Activated naive CD8-positive, alpha-beta T cell treated with anti-CD3 and anti-CD28 coated beads, Interleukin-2, amount 10 ng/mL, durations not matched to agents 7 days and 5 days (primary cell): ENCODE measurements around the gene ERMP1. TPM values are rescaled to one million over a fixed set of nuclear protein-coding genes. Genes with fewer than 3 reads are reported as not detected.

Source experiments
- ATAC-seq: fragments of 150-1000 bp; cut with Tn5 transposase; one replicate; pipeline ENCODE4 v1.10.0; 2021; ENCODE audit warnings: low read depth, moderate library complexity
- POLR2A ChIA-PET: fragments of 350-600 bp; sonication (Branson Sonifier 250); formaldehyde crosslinking; loops from one replicate; lab custom pipeline; 2021; ENCODE audit warnings: antibody characterized with exemption; lab: Charles Lee
- DNase-seq: peaks from one replicate; pipeline ENCODE4 v3.0.0; 2021
- H3K27ac Mint-ChIP-seq: one replicate; pipeline ENCODE4 v1.8.0; 2022; ENCODE audit warnings: mild to moderate bottlenecking, mixed read lengths
- H3K27me3 Mint-ChIP-seq: one replicate; pipeline ENCODE4 v1.8.0; 2022; ENCODE audit warnings: mild to moderate bottlenecking, moderate library complexity, mixed read lengths
- H3K36me3 Mint-ChIP-seq: one replicate; pipeline ENCODE4 v1.8.0; 2021; ENCODE audit warnings: mild to moderate bottlenecking, mixed read lengths
- H3K4me1 Mint-ChIP-seq: one replicate; pipeline ENCODE4 v1.8.0; 2021; ENCODE audit warnings: mixed read lengths
- H3K4me3 Mint-ChIP-seq: one replicate; pipeline ENCODE4 v1.8.0; 2022; ENCODE audit warnings: mild to moderate bottlenecking, moderate library complexity, mixed read lengths
- H3K9me3 Mint-ChIP-seq: one replicate; pipeline ENCODE4 v1.8.0; 2021; ENCODE audit warnings: mixed read lengths
- total RNA-seq, 2 experiments: library from RNA; stranded (reverse); gene quantifications; one replicate each; pipeline ENCODE4 v1.2.3, GENCODE V29; 2021

ERMP1 gene
- total RNA-seq, 2 experiments from 2014 or later = 26.5 to 27.7 TPM

DNA sequence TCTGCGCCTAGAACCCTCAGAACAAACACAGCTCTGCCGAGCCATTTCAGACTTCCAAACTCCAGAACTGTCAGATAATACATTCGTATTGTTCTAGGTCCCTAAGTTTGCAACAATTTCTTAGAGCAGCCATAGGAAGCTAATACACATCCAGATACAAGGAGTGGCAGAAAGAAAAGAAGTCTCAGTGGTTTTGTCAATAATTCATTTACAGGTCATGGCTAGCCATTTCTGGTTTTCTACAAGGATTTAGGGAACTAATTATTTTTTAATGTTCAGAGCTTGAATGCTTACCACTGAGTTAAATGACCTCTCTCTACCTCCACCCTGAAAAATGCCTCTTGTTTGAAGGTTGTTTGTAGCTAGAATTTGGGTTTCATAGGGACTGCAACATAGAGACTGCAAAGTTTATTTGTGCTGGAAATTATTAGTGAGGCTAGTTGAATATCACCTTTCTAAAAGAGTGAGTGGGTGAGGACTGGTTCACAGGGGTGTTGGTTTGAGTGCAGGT, 15.5 kb upstream of the ERMP1 start:
- ATAC-seq (no peak), DNase-seq (no peak)
- no peaks in the 10 kb centered on the region for H3K9me3 Mint-ChIP-seq
- peaks cover 74% of the 10 kb centered on the region for H3K4me1 Mint-ChIP-seq
- H3K4me3 Mint-ChIP-seq = no peak overlapping the region
- POLR2A ChIA-PET = interaction anchor here (1.0 kb wide), 1 partner anchor 167 kb away, joined by 3 read pairs; the partner anchor contains the start of gene RANBP6
- no peak overlapping the region for H3K27ac Mint-ChIP-seq
- peaks cover 15% of the 10 kb centered on the region for H3K36me3 Mint-ChIP-seq
- no peaks in the 10 kb centered on the region for H3K27me3 Mint-ChIP-seq

DNA sequence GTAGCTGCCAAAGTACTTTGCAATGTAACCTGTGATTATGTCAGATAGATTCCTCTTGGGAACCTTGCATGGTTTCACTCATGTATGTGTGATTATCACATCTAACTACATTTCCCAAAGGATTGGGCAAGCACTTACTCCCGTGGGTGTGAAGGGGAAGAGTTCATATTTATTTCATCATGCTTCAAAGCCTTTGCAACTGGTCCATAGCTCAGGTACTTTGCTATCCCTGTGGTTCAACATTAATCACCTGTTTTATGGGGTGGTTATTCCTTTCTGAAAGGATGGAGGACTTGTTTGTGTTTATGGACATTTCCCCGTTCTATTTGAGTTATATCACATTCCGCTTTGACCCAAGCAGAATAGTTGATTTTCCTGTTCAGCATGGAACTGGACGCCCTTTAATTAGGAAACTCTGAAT, 13.6 kb upstream of the ERMP1 start:
- H3K4me3 Mint-ChIP-seq = no peak overlapping the region
- no peak for DNase-seq
- H3K4me1 Mint-ChIP-seq = peaks cover 73% of the 10 kb centered on the region
- peaks cover 2% of the 10 kb centered on the region for H3K27me3 Mint-ChIP-seq
- no peak overlapping the region for H3K27ac Mint-ChIP-seq
- POLR2A ChIA-PET = interaction anchor here (7.1 kb wide), 1 partner anchor 14 kb away, joined by 72 read pairs; the partner anchor contains the start of gene ERMP1
- peaks cover 5% of the 10 kb centered on the region for H3K9me3 Mint-ChIP-seq
- peaks cover 17% of the 10 kb centered on the region for H3K36me3 Mint-ChIP-seq
- ATAC-seq = no peak

DNA sequence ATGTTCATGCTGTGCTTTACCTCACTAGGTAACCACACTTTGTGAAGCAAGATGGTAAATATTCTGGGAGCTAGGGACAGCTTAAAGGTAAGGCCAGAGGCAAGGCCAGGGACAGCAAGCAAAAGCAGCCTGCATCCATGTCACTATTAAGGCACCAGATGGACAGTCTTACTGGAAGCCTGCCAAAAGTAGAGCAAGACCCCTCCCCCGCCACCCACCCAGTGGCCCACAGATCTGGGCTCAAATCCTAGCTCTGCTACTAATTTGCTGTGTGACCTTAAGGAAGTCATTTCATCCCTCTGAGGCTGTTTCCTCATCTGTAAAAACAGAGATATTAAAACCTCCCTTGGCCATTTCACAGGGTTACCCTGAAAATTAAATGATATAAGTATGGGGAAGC, 13.2 kb upstream of the ERMP1 start:
- Mint-ChIP-seq H3K27ac (peak overlapping the region; percentile 80), H3K9me3 (peaks cover 5% of the 10 kb centered on the region), H3K27me3 (peaks cover 2% of the 10 kb centered on the region), H3K4me3 (no peak overlapping the region), H3K4me1 (peaks cover 72% of the 10 kb centered on the region), H3K36me3 (peaks cover 17% of the 10 kb centered on the region)
- DNase-seq = no peak
- no peak for ATAC-seq
- POLR2A ChIA-PET = interaction anchor here (7.1 kb wide), 1 partner anchor 14 kb away, joined by 72 read pairs; the partner anchor contains the start of gene ERMP1

DNA sequence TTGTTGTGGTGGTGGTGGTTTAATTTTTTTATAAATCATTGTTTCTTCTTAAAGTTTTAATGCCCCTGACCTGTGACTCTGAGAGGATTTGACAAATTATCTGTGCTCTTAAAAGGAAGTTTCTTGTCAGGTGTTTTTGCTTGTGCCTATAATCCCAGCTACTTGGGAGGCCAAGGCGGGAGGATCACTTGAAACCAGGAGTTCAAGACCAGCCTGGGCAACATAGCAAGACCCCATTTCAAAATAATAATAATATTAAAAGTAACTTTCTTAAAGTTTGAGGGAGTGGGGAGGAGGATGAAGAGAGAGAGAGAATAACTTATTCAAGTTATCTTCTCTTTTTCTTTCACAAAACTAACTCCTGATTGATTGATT, 12.2 kb upstream of the ERMP1 start:
- peaks cover 68% of the 10 kb centered on the region for H3K4me1 Mint-ChIP-seq
- peaks cover 2% of the 10 kb centered on the region for H3K27me3 Mint-ChIP-seq
- H3K4me3 Mint-ChIP-seq = peak overlapping the region; percentile 79
- H3K9me3 Mint-ChIP-seq = peaks cover 5% of the 10 kb centered on the region
- ATAC-seq (no peak), DNase-seq (no peak)
- peaks cover 17% of the 10 kb centered on the region for H3K36me3 Mint-ChIP-seq
- POLR2A ChIA-PET = interaction anchor here (0.9 to 7.1 kb wide), 5 partner anchors 13 to 568 kb away, joined by 3 to 72 read pairs (median 5); partner anchors contain the start of genes ERMP1, RIC1 and UHRF2
- peak overlapping the region; percentile 93 for H3K27ac Mint-ChIP-seq

DNA sequence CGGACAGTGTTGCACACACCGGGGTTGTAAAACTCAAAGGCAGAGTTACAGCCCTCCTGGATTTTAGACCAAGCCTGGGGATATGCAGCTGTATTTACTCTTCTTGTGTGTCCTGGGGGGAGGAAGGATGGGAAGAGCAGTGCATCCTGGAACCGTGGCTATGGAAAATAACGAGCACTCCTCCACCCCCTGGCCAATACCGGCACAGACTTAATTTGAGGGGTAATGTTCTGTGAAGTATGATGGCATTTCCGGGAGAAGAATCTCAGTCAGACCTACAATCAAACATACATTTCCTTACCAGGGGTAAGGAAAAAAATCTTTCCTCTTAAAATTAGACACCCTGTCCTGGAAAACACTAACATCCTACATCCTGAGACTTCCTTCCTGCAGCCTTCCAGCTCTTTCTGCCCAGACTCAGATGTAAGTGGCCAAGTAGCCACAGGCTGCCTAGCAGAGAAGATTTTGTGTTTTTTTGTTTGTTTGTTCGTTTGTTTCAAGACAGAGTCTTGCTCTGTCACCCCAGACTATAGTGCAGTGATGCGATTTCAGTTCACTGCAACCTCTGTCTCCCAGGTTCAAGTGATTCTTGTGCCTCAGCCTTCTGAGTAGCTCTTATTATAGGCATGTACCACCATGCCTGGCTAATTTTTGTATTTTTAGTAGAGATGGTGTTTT, 11.0 kb upstream of the ERMP1 start:
- Mint-ChIP-seq H3K27ac (peak overlapping the region; percentile 93), H3K27me3 (peaks cover 4% of the 10 kb centered on the region), H3K4me3 (peak overlapping the region; percentile 79), H3K4me1 (peaks cover 68% of the 10 kb centered on the region), H3K36me3 (peaks cover 15% of the 10 kb centered on the region), H3K9me3 (peaks cover 5% of the 10 kb centered on the region)
- ATAC-seq (peak; percentile 35), DNase-seq (no peak)
- POLR2A ChIA-PET = interaction anchor here (0.9 to 7.1 kb wide), 4 partner anchors 12 to 569 kb away, joined by 3 to 72 read pairs (median 5); partner anchors contain the start of genes ERMP1, RIC1 and UHRF2

DNA sequence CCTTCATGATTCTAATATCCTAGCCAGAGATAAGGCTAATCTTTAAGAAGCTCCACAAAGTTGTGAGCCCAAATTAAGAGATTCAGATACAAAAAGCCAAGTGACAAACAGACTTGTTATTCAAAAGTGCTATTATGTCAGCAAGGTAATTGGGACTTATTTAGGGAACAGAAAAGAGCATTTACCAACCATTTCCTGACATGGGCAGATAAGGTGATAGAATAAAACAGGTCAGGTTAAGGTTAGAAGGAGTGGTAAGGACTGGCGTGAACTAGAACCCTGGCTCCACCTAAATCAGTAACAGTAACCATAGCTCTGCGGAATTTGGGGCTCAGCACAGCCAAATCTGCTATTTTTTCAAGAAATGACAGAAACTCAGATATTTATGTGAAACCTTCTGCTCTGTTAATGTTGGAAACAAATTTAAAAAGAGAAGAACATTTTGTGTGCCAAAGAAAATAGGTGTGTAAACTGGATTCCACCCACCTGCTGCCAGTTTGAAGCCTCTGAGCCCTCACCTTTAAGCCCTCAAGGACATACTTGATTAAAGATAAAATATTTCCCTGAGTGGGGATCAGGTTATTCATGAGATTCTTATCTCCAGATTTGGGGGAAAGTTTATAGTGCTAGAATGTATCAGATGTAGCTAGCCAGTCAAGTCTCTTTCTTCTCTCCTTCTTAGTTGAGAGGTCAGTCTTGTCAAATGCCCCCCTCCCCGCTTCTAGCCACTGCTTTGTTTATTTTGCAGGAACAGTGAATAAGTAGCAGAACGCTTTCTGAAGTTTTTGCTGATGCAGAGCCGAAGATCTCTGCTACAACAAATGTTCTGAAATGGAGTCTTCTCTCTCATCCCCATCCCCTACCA, 10.2 kb upstream of the ERMP1 start:
- peak overlapping the region; percentile 93 for H3K27ac Mint-ChIP-seq
- POLR2A ChIA-PET = interaction anchor here (0.6 to 7.1 kb wide), 4 partner anchors 8 to 224 kb away, joined by 3 to 72 read pairs (median 8); partner anchors contain the start of gene ERMP1
- DNase-seq (no peak), ATAC-seq (no peak)
- peaks cover 64% of the 10 kb centered on the region for H3K4me1 Mint-ChIP-seq
- H3K36me3 Mint-ChIP-seq = peaks cover 15% of the 10 kb centered on the region
- peaks cover 5% of the 10 kb centered on the region for H3K9me3 Mint-ChIP-seq
- H3K4me3 Mint-ChIP-seq = peak overlapping the region; percentile 79
- peaks cover 6% of the 10 kb centered on the region for H3K27me3 Mint-ChIP-seq

DNA sequence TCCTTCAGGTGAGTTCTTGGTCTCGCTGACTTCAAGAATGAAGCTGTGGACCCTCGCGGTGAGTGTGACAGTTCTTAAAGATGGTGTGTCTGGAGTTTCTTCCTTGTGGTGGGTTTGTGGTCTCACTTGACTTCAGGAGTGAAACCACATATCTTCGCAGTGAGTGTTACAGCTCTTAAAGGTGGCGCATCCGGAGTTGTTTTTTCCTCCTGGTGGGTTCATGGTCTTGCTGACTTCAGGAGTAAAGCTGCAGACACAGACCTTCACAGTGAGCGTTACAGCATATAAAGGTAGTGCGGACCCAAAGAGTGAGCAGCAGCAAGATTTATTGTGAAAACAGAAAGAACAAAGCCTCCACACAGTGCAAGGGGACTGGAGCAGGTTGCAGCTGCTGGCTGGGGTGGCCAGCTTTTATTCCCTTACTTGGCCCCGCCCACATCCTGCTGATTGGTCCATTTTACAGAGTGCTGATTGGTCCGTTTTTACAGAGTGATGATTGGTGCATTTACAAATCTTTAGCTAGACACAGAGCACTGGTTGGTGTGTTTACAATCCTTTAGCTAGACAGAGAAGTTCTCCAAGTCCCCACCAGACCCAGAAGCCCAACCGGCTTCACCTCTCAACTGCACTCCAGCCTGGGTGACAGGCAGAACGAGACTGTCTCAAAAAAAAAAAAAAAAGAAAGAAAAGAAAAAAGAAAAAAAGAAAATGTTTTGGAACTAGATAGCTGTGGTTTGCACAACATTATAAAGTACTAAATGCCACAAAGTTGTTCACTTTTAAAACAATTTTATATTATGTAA, 9.1 kb upstream of the ERMP1 start:
- H3K36me3 Mint-ChIP-seq = peaks cover 14% of the 10 kb centered on the region
- peaks cover 5% of the 10 kb centered on the region for H3K9me3 Mint-ChIP-seq
- ATAC-seq (peak; percentile 42), DNase-seq (peak; percentile 67)
- peak overlapping the region; percentile 77 for H3K4me3 Mint-ChIP-seq
- POLR2A ChIA-PET = interaction anchor here (0.7 to 7.1 kb wide), 10 partner anchors 9 to 213 kb away, joined by 3 to 72 read pairs (median 4); partner anchors contain the start of genes ERMP1 and RIC1
- peaks cover 61% of the 10 kb centered on the region for H3K4me1 Mint-ChIP-seq
- H3K27me3 Mint-ChIP-seq = peaks cover 6% of the 10 kb centered on the region
- H3K27ac Mint-ChIP-seq = peak overlapping the region; percentile 88

DNA sequence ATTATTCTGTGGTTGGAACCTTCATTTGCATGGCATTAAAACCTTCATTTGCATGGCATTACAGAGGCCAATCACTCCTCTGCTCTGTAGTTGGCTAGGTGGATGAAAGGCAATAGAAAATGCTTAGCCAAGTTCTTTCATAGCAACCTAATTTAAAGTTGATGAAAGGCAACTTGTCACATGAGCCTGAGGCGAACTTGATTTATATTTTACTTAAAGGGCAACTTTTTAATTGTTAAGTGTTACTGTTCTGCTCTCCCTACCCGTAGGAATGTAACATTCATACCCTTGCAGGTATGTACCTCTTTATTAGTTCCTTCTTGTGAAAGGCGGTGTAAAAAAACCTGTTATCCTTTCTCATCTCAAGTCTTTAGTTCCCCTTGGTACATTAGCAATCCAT, 7.9 kb upstream of the ERMP1 start:
- H3K27me3 Mint-ChIP-seq = peaks cover 6% of the 10 kb centered on the region

DNA sequence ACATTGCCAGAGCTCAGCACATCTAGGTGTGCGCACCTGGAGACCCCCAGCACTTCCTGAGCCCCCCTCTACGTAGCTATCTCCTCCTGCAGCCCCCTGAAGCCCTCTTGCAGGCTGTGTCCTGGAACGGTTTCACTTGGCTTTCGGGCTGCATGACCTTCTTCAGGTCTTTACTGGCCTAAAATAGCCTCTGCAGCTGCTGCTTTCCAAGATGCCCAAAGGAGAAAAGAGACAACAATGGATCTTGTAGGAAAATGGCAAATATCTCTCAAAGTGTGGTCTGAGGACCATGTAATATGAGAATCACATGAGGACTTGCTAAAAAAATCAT, 6.6 kb upstream of the ERMP1 start:
- peaks cover 5% of the 10 kb centered on the region for H3K9me3 Mint-ChIP-seq

More for the DNA sequence above, 7.9 kb upstream of the ERMP1 start:
- H3K36me3 Mint-ChIP-seq = peaks cover 11% of the 10 kb centered on the region
- no peak overlapping the region for H3K27ac Mint-ChIP-seq
- H3K4me3 Mint-ChIP-seq = no peak overlapping the region
- DNase-seq = no peak
- peaks cover 57% of the 10 kb centered on the region for H3K4me1 Mint-ChIP-seq
- ATAC-seq = no peak
- peaks cover 5% of the 10 kb centered on the region for H3K9me3 Mint-ChIP-seq
- POLR2A ChIA-PET = interaction anchor here (7.1 kb wide), 1 partner anchor 9 kb away, joined by 72 read pairs; the partner anchor contains the start of gene ERMP1

DNA sequence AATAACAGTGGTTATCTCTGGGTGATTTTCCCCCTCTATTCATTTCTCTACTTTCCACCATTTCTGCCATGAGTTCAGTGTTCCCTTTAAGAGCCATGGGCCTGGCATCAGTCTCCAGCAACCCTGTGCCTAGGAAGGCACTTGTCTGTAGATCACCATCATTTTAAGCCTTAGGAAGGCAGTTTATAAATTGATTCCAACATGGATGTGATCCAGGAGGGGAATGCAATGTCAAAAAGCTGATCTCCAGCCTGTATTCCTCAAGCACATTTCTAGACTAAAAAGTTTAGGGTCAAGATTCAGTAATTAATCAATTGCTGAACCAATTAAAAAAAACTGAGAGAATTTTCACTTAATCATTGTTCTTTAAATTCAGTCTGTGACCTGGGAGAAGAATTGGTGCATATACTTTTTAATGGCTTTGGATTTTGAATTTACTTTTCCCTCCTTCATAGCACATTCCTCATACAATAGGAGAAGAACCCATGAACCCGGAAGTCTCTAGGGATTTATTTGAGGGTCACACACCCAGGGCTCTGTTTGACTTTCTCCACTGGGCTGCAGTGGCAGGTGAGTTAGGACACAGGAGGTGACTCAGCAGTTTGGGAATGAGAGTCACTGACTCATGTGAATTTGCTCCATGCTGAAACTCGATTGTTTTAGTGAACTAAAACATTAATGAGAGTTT, 6.1 kb upstream of the ERMP1 start:
- Mint-ChIP-seq H3K4me3 (no peak overlapping the region), H3K27ac (no peak overlapping the region), H3K27me3 (peaks cover 6% of the 10 kb centered on the region), H3K9me3 (peaks cover 5% of the 10 kb centered on the region), H3K4me1 (peaks cover 44% of the 10 kb centered on the region), H3K36me3 (peaks cover 8% of the 10 kb centered on the region)
- ATAC-seq (no peak), DNase-seq (no peak)
- POLR2A ChIA-PET = interaction anchor here (0.9 kb wide), 1 partner anchor 12 kb away, joined by 4 read pairs; no protein-coding TSS in a partner anchor

More for the DNA sequence above, 6.6 kb upstream of the ERMP1 start:
- POLR2A ChIA-PET = interaction anchor here (0.9 kb wide), 1 partner anchor 12 kb away, joined by 4 read pairs; no protein-coding TSS in a partner anchor
- ATAC-seq = no peak
- no peak overlapping the region for H3K27ac Mint-ChIP-seq
- H3K27me3 Mint-ChIP-seq = peaks cover 6% of the 10 kb centered on the region
- no peak overlapping the region for H3K4me3 Mint-ChIP-seq
- H3K36me3 Mint-ChIP-seq = peaks cover 8% of the 10 kb centered on the region
- peaks cover 46% of the 10 kb centered on the region for H3K4me1 Mint-ChIP-seq
- DNase-seq = no peak

DNA sequence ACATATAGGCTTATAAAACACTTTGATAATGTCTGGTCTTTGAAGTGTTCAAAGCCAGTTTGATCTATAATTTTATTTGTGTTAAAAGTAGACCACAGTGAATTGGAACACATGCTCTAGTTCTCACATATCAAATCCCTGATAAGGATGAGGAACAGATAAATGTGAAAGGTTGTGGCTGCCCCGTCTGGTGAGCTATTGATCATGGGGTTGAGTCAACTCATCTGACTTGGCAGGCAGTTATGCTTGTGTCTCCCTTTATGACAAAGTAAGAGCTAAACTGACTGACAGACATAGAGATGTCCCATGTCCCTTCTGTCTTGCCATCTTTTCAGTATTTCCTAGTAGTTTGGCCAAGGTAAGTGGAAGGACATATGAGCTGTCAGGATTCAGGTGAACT, 2.9 kb upstream of the ERMP1 start:
- H3K4me3 Mint-ChIP-seq = no peak overlapping the region
- H3K9me3 Mint-ChIP-seq = no peaks in the 10 kb centered on the region
- no peak for ATAC-seq
- DNase-seq = no peak
- H3K4me1 Mint-ChIP-seq = peaks cover 35% of the 10 kb centered on the region
- no peak overlapping the region for H3K27ac Mint-ChIP-seq
- POLR2A ChIA-PET = no interaction called here
- H3K27me3 Mint-ChIP-seq = peaks cover 5% of the 10 kb centered on the region
- peaks cover 5% of the 10 kb centered on the region for H3K36me3 Mint-ChIP-seq

DNA sequence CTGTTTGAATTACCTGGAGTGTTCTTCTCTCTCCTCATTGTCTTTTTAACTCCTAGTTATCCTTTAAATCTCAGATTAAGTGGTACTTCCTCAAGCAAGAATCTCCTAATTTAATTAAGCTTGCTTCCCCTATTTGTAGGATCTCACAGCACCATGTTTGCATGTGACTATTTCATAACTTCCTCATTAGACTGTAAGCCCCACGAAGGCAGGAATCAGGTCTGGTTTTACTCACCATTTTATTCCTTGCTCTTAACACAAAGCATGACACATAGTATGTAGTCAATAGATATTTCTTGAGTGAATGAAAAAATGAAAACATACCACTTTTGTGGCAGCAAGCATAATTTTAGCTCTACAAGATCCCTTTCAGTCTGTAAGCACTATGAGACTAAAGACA, 1.3 kb upstream of the ERMP1 start:
- Mint-ChIP-seq H3K27me3 (peaks cover 5% of the 10 kb centered on the region), H3K4me1 (peaks cover 37% of the 10 kb centered on the region), H3K27ac (no peak overlapping the region), H3K4me3 (peak overlapping the region; percentile 14), H3K36me3 (peaks cover 9% of the 10 kb centered on the region), H3K9me3 (no peaks in the 10 kb centered on the region)
- no peak for ATAC-seq
- POLR2A ChIA-PET = interaction anchor here (3.7 to 4.5 kb wide), 2 partner anchors 10 to 173 kb away, joined by 21 to 72 read pairs; a partner anchor contains a TSS
- no peak for DNase-seq
